HCT116 (cell line): Measurements from ENCODE around the gene FBXL15. TPM values are rescaled to one million over a fixed set of nuclear protein-coding genes. Genes with fewer than 3 reads are reported as not detected.
"Not testable (repeated sequence)": the region's sequence is repeated elsewhere in the genome, so short reads cannot be mapped to it uniquely, and the experiment has no call there.

Experiments
- ATAC-seq: fragments of 200-7000 bp; cut with Tn5 transposase; 2 replicates; pipeline ENCODE4 v1.9.1; 2020; ENCODE audit warnings: mild to moderate bottlenecking, moderate library complexity
- BruUV-seq: library from RNA; stranded (reverse); fragments of 400-500 nt; replicated peaks from 2 replicates; lab custom pipeline; 2021; lab: Mats Ljungman, UMichigan
- CTCF ChIA-PET: fragments of 300-600 bp; sonication (Branson Sonifier 250); formaldehyde crosslinking; loops from one replicate; lab custom pipeline; 2021; ENCODE audit warnings: antibody characterized with exemption; lab: Charles Lee
- POLR2A ChIA-PET: fragments of 300-600, 350-600 bp; sonication (Branson Sonifier 250); formaldehyde crosslinking; loops from one replicate; lab custom pipeline; 2021; ENCODE audit warnings: antibody characterized with exemption; lab: Charles Lee
- RAD21 ChIA-PET, 2 experiments: fragments of 300-600 bp; sonication (Branson Sonifier 250); formaldehyde crosslinking; loops; one replicate each; lab custom pipeline; 2023; ENCODE audit warnings: low total read pairs in 2 of 2; ENCODE audit not compliant: uncharacterized antibody in 2 of 2, unreplicated experiment in 2 of 2, low non-redundant PET in 1 of 2; lab: Charles Lee
- DNase-seq: peaks from one replicate; pipeline ENCODE4 v3.0.0-alpha.2; 2010; ENCODE audit warnings: low read depth, low spot score
- H2AFZ ChIP-seq: fragments of 200-600 bp; shearing (Covaris generic), sonication (generic); 2 replicates; pipeline ENCODE4 v1.6.1; 2017; ENCODE audit warnings: low read depth, mixed run types, mixed read lengths, antibody characterized with exemption, low read length; ENCODE audit not compliant: poor library complexity, severe bottlenecking
- H3K27ac ChIP-seq: 2 replicates; pipeline ENCODE4 v1.5.1; 2012; ENCODE audit warnings: low read depth, low read length
- H3K27me3 ChIP-seq: fragments of 200-600 bp; sonication (generic); 2 replicates; pipeline ENCODE4 v1.6.1; 2016; ENCODE audit warnings: mixed run types, low read length, mixed read lengths; ENCODE audit not compliant: insufficient read depth
- H3K36me3 ChIP-seq, 2 experiments: fragments of 200-500 bp in 1 of 2; fragments of 200-600 bp in 1 of 2; sonication (Bioruptor generic) in 1 of 2; sonication (generic) in 1 of 2; 2 replicates each; pipeline versions ENCODE4 v1.5.1 to v1.6.1; 2014 to 2016; ENCODE audit warnings: low read length in 2 of 2, inconsistent platforms in 1 of 2, mixed read lengths in 1 of 2, mixed run types in 1 of 2; ENCODE audit not compliant: insufficient read depth in 2 of 2, control insufficient read depth in 1 of 2
- H3K4me1 ChIP-seq, 2 experiments: fragments of 200-600 bp in 1 of 2; sonication (generic) in 1 of 2; 2 replicates each; pipeline versions ENCODE4 v1.5.1 to v1.6.1; 2012 to 2017; ENCODE audit warnings: low read length in 2 of 2, inconsistent platforms in 1 of 2, mild to moderate bottlenecking in 1 of 2, mixed read lengths in 1 of 2, mixed run types in 1 of 2, moderate library complexity in 1 of 2; ENCODE audit not compliant: insufficient read depth in 2 of 2, control insufficient read depth in 1 of 2
- H3K4me2 ChIP-seq: fragments of 200-600 bp; sonication (generic); 2 replicates; pipeline ENCODE4 v1.6.1; 2017; ENCODE audit warnings: mixed run types, low read length, mixed read lengths
- H3K4me3 ChIP-seq, 2 experiments: fragments of 200-600 bp in 1 of 2; sonication (generic) in 1 of 2; replicated peaks in 1 of 2; 2 replicates each; pipeline ENCODE4 v1.5.1; 2011 to 2016; ENCODE audit warnings: low read length in 2 of 2, control low read depth in 1 of 2, low read depth in 1 of 2, mild to moderate bottlenecking in 1 of 2, mixed read lengths in 1 of 2, mixed run types in 1 of 2
- H3K79me2 ChIP-seq: fragments of 200-600 bp; sonication (generic); 2 replicates; pipeline ENCODE4 v1.6.1; 2017; ENCODE audit warnings: mild to moderate bottlenecking, mixed run types, low read length, moderate library complexity, mixed read lengths; ENCODE audit not compliant: insufficient read depth
- H3K9ac ChIP-seq: fragments of 200-600 bp; sonication (generic); 2 replicates; pipeline ENCODE4 v1.6.1; 2016; ENCODE audit warnings: low read length, mixed read lengths
- H3K9me2 ChIP-seq: fragments of 200-600 bp; sonication (generic), shearing (Covaris generic); 2 replicates; pipeline ENCODE4 v1.6.1; 2017; ENCODE audit warnings: mixed run types, mild to moderate bottlenecking, moderate library complexity; ENCODE audit not compliant: insufficient read depth
- H3K9me3 ChIP-seq, 2 experiments: fragments of 200-500 bp in 1 of 2; fragments of 200-600 bp in 1 of 2; sonication (Bioruptor generic) in 1 of 2; sonication (generic) in 1 of 2; 2 replicates each; pipeline ENCODE4 v1.6.1; 2014 to 2017; ENCODE audit warnings: low read length in 2 of 2, mixed read lengths in 2 of 2, inconsistent platforms in 1 of 2, low read depth in 1 of 2, mild to moderate bottlenecking in 1 of 2, mixed run types in 1 of 2, moderate library complexity in 1 of 2; ENCODE audit not compliant: control insufficient read depth in 1 of 2, insufficient read depth in 1 of 2
- H4K20me1 ChIP-seq: fragments of 200-600 bp; sonication (generic), shearing (Covaris generic); 2 replicates; pipeline ENCODE4 v1.6.1; 2017; ENCODE audit warnings: mixed run types, mild to moderate bottlenecking, moderate library complexity; ENCODE audit not compliant: insufficient read depth
- CEBPB ChIP-seq: IDR thresholded peaks from 2 replicates; pipeline ENCODE4 v1.6.1; 2012; ENCODE audit warnings: low read depth
- EZH2 ChIP-seq: fragments of 200-600 bp; sonication (generic); IDR thresholded peaks from 2 replicates; pipeline ENCODE4 v1.6.1; 2017; ENCODE audit warnings: antibody characterized with exemption, mixed run types
- POLR2AphosphoS5 ChIP-seq: IDR thresholded peaks from 2 replicates; pipeline ENCODE4 v1.6.1; 2011; ENCODE audit warnings: mild to moderate bottlenecking, low read depth, low read length, moderate library complexity
- TCF7L2 ChIP-seq: IDR thresholded peaks from 2 replicates; pipeline ENCODE4 v1.7.0; 2011; ENCODE audit warnings: borderline replicate concordance, inconsistent platforms; ENCODE audit not compliant: insufficient read depth, insufficient read length; ENCODE audit errors: extremely low read depth
- YY1 ChIP-seq: IDR thresholded peaks from 2 replicates; pipeline ENCODE4 v1.6.1; 2011; ENCODE audit warnings: low read length, low read depth, moderate library complexity, mild to moderate bottlenecking; ENCODE audit not compliant: insufficient replicate concordance; ENCODE audit errors: extremely low read depth
- intact Hi-C: fragments of 100-400 bp; cut with micrococcal nuclease; formaldehyde crosslinking; loops from 2 replicates; pipeline ENCODE4 v1.10.0; 2022
- total RNA-seq: library from RNA; stranded (reverse); gene quantifications from one replicate; pipeline ENCODE4 v1.2.1, GENCODE V29; 2021; ENCODE audit not compliant: unreplicated experiment

FBXL15 gene
- total RNA-seq, 1 experiment from 2014 or later: 21.1 TPM

- peaks cover 4 to 13% of the 10 kb centered on the region in 2 experiments; a peak in 2 of 4 replicates for H3K36me3 ChIP-seq
- no TSS peak for BruUV-seq
- POLR2A ChIA-PET: interaction anchor here (0.8 to 6.1 kb wide), 4 partner anchors 9 to 338 kb away, joined by 3 to 39 read pairs (median 20); partner anchors contain the start of gene CUEDC2
- H3K9me3 ChIP-seq: no peaks in the 10 kb centered on the region
- intact Hi-C loops: no loop called here
- no peaks in the 10 kb centered on the region for H4K20me1 ChIP-seq
- H2AFZ ChIP-seq: no peak overlapping the region
- peak overlapping the region; percentile 60 for H3K27ac ChIP-seq
- H3K4me2 ChIP-seq: peak overlapping the region; percentile 98
- ATAC-seq: peak; percentile 13; the same call in 1 of the 2 replicates
- peak; percentile 72 for TF ChIP-seq YY1
- no peak for TF ChIP-seq EZH2
- TF ChIP-seq TCF7L2: peak; percentile 91
- no peaks in the 10 kb centered on the region for H3K27me3 ChIP-seq
- H3K79me2 ChIP-seq: peaks cover 35% of the 10 kb centered on the region
- peak overlapping the region; percentile 7; the same call in 1 of the 2 replicates for H3K9ac ChIP-seq
- H3K4me3 ChIP-seq: peak overlapping the region; percentile 6; a peak in 2 of 4 replicates
- DNase-seq: peak; percentile 69
- RAD21 ChIA-PET: interaction anchor here in 1 of 2 experiments (0.6 kb wide), 1 partner anchor 11 kb away, joined by 3 read pairs; no protein-coding TSS in a partner anchor
- no peaks in the 10 kb centered on the region for H3K9me2 ChIP-seq
- CTCF ChIA-PET: interaction anchor here (1.0 to 1.1 kb wide), 4 partner anchors 9 to 222 kb away, joined by 3 to 6 read pairs (median 4); partner anchors contain the start of gene SUFU
- H3K4me1 ChIP-seq: peaks cover 28 to 38% of the 10 kb centered on the region in 2 experiments
Measured at GRCh38 chr10:102452672-102453340, 32.2 kb downstream of the FBXL15 start.

GRCh38 chr10:102453502-102453901 lies 32.9 kb downstream of the FBXL15 start:
- no peak for ATAC-seq
- TF ChIP-seq CEBPB: no peak
- TF ChIP-seq POLR2AphosphoS5: peak; percentile 3; the same call in 1 of the 2 replicates
- ChIA-PET RAD21 (interaction anchor here in 1 of 2 experiments (0.6 kb wide), 1 partner anchor 10 kb away, joined by 3 read pairs; no protein-coding TSS in a partner anchor), POLR2A (interaction anchor here (1.4 to 6.1 kb wide), 3 partner anchors 8 to 20 kb away, joined by 3 to 39 read pairs (median 36); partner anchors contain the start of gene CUEDC2), CTCF (interaction anchor here (0.7 to 1.1 kb wide), 4 partner anchors 8 to 223 kb away, joined by 3 to 6 read pairs (median 4); no protein-coding TSS in a partner anchor)
- Histone ChIP-seq H3K4me3 (no peak overlapping the region), H3K9me3 (no peaks in the 10 kb centered on the region), H2AFZ (no peak overlapping the region), H3K9ac (peak overlapping the region; percentile 7; the same call in 1 of the 2 replicates), H3K36me3 (peaks cover 4 to 13% of the 10 kb centered on the region in 2 experiments; a peak in 2 of 4 replicates), H3K79me2 (peaks cover 35% of the 10 kb centered on the region), H3K27me3 (no peaks in the 10 kb centered on the region), H3K4me2 (peak overlapping the region; percentile 98), H3K4me1 (peaks cover 28 to 38% of the 10 kb centered on the region in 2 experiments), H4K20me1 (no peaks in the 10 kb centered on the region), H3K27ac (peak overlapping the region; percentile 60; the same call in 1 of the 2 replicates), H3K9me2 (no peaks in the 10 kb centered on the region)
- intact Hi-C loops: no loop called here
- no peak for DNase-seq
- no TSS peak for BruUV-seq

GRCh38 chr10:102454662-102455487 lies 34.2 kb downstream of the FBXL15 start:
- POLR2A ChIA-PET, intact Hi-C loops, H2AFZ ChIP-seq, H3K9me2 ChIP-seq, DNase-seq, RAD21 ChIA-PET, ATAC-seq, H3K27me3 ChIP-seq, H3K4me3 ChIP-seq, BruUV-seq, H3K27ac ChIP-seq, H3K4me2 ChIP-seq, H3K9me3 ChIP-seq, H3K9ac ChIP-seq, H4K20me1 ChIP-seq, CTCF ChIA-PET: not testable (repeated sequence)
- Histone ChIP-seq H3K79me2 (peaks cover 35% of the 10 kb centered on the region), H3K36me3 (peaks cover 4 to 13% of the 10 kb centered on the region in 2 experiments; a peak in 2 of 4 replicates), H3K4me1 (peaks cover 22 to 32% of the 10 kb centered on the region in 2 experiments)
